Liver (tissue), 9 donors: ENCODE measurements around the gene JAK1. TPM values are rescaled to one million over a fixed set of nuclear protein-coding genes. Genes with fewer than 3 reads are reported as not detected.

Experiments used
- DNase-seq: peaks from one replicate; pipeline ENCODE4 v3.0.0-alpha.2; 2017; ENCODE audit warnings: low spot score
- H3K27ac ChIP-seq, 2 donors: one replicate each; pipeline ENCODE4 v1.7.0; 2013; ENCODE audit warnings: inconsistent platforms in 2 of 2, low read length in 2 of 2, control low read depth in 1 of 2, low read depth in 1 of 2, mild to moderate bottlenecking in 1 of 2
- H3K27me3 ChIP-seq, 4 donors: one replicate each; pipeline versions ENCODE4 v1.6.1 to v1.7.0; 2013; ENCODE audit warnings: low read length in 3 of 4, inconsistent platforms in 1 of 4, mild to moderate bottlenecking in 1 of 4, moderate library complexity in 1 of 4; ENCODE audit not compliant: control insufficient read depth in 4 of 4, insufficient read depth in 4 of 4
- H3K36me3 ChIP-seq, 4 donors: one replicate each; pipeline versions ENCODE4 v1.6.1 to v1.7.0; 2013; ENCODE audit warnings: low read length in 3 of 4, mild to moderate bottlenecking in 3 of 4, low read depth in 1 of 4, moderate library complexity in 1 of 4; ENCODE audit not compliant: control insufficient read depth in 4 of 4, insufficient read depth in 3 of 4
- H3K4me1 ChIP-seq, 4 donors: one replicate each; pipeline versions ENCODE4 v1.6.1 to v1.7.0; 2013; ENCODE audit warnings: low read length in 3 of 4, mild to moderate bottlenecking in 3 of 4, moderate library complexity in 1 of 4; ENCODE audit not compliant: control insufficient read depth in 4 of 4, insufficient read depth in 4 of 4
- H3K4me3 ChIP-seq, 3 donors: one replicate each; pipeline versions ENCODE4 v1.6.1 to v1.7.0; 2013; ENCODE audit warnings: low read length in 3 of 3, control low read depth in 1 of 3, low read depth in 1 of 3, mild to moderate bottlenecking in 1 of 3
- H3K9ac ChIP-seq, 2 donors: one replicate each; pipeline ENCODE4 v1.7.0; 2013; ENCODE audit warnings: low read length in 2 of 2, mild to moderate bottlenecking in 2 of 2, moderate library complexity in 2 of 2, control low read depth in 1 of 2, low read depth in 1 of 2
- H3K9me3 ChIP-seq, 4 donors: one replicate each; pipeline versions ENCODE4 v1.6.1 to v1.7.0; 2013; ENCODE audit warnings: low read length in 3 of 4; ENCODE audit not compliant: control insufficient read depth in 4 of 4
- ATF3 ChIP-seq: IDR thresholded peaks from 2 replicates; pipeline ENCODE4 v1.6.1; 2016; ENCODE audit warnings: antibody characterized with exemption
- CTCF ChIP-seq: fragments of 150-350 bp; IDR thresholded peaks from 2 replicates; pipeline ENCODE4 v1.5.1; 2017; ENCODE audit warnings: improper control_type of control experiment, low read depth, low read length; ENCODE audit not compliant: missing input control
- EGR1 ChIP-seq, 2 donors: IDR thresholded peaks; 2 replicates each; pipeline ENCODE4 v1.6.1; 2016 to 2018; ENCODE audit warnings: antibody characterized with exemption in 2 of 2, low read depth in 2 of 2
- FOXA1 ChIP-seq: IDR thresholded peaks from 2 replicates; pipeline ENCODE4 v1.6.1; 2016; ENCODE audit warnings: antibody characterized with exemption
- FOXA2 ChIP-seq: IDR thresholded peaks from 2 replicates; pipeline ENCODE4 v1.6.1; 2016; ENCODE audit warnings: antibody characterized with exemption
- GABPA ChIP-seq, 2 donors: IDR thresholded peaks in 1 of 2; conservative IDR thresholded peaks in 1 of 2; 2 replicates each; pipeline ENCODE4 v1.6.1; 2016; ENCODE audit warnings: antibody characterized with exemption in 2 of 2, mild to moderate bottlenecking in 1 of 2, moderate library complexity in 1 of 2
- HNF4A ChIP-seq, 2 donors: conservative IDR thresholded peaks; 2 replicates each; pipeline ENCODE4 v1.6.1; 2016; ENCODE audit warnings: antibody characterized with exemption in 2 of 2, mild to moderate bottlenecking in 2 of 2
- HNF4G ChIP-seq: IDR thresholded peaks from 2 replicates; pipeline ENCODE4 v1.6.1; 2016; ENCODE audit warnings: antibody characterized with exemption
- JUND ChIP-seq, 2 donors: IDR thresholded peaks; 2 replicates each; pipeline ENCODE4 v1.6.1; 2016; ENCODE audit warnings: antibody characterized with exemption in 2 of 2
- MAX ChIP-seq: IDR thresholded peaks from 2 replicates; pipeline ENCODE4 v1.6.1; 2016; ENCODE audit warnings: antibody characterized with exemption
- NR2F2 ChIP-seq: IDR thresholded peaks from 2 replicates; pipeline ENCODE4 v1.6.1; 2016; ENCODE audit warnings: antibody characterized with exemption
- RAD21 ChIP-seq, 2 donors: IDR thresholded peaks; 2 replicates each; pipeline ENCODE4 v1.6.1; 2016; ENCODE audit warnings: antibody characterized with exemption in 2 of 2, mild to moderate bottlenecking in 2 of 2
- REST ChIP-seq: IDR thresholded peaks from 2 replicates; pipeline ENCODE4 v1.6.1; 2016; ENCODE audit warnings: antibody characterized with exemption, mild to moderate bottlenecking
- RXRA ChIP-seq, 2 donors: IDR thresholded peaks; 2 replicates each; pipeline ENCODE4 v1.6.1; 2017 to 2018; ENCODE audit warnings: antibody characterized with exemption in 2 of 2, mild to moderate bottlenecking in 1 of 2
- SP1 ChIP-seq: IDR thresholded peaks from 2 replicates; pipeline ENCODE4 v1.6.1; 2018; ENCODE audit warnings: antibody characterized with exemption, mild to moderate bottlenecking
- TAF1 ChIP-seq: conservative IDR thresholded peaks from 2 replicates; pipeline ENCODE4 v1.6.1; 2016; ENCODE audit warnings: antibody characterized with exemption, mild to moderate bottlenecking
- YY1 ChIP-seq: IDR thresholded peaks from 2 replicates; pipeline ENCODE4 v1.6.1; 2016; ENCODE audit warnings: antibody characterized with exemption, mild to moderate bottlenecking
- ZBTB33 ChIP-seq: IDR thresholded peaks from 2 replicates; pipeline ENCODE4 v1.6.1; 2016; ENCODE audit warnings: antibody characterized with exemption
- WGBS: extraction: QIAGEN DNeasy Blood & Tissue Kit; methylation state at CpG from one replicate; pipeline ENCODE4 v1.1.7; 2013; 5-methylcytosine and 5-hydroxymethylcytosine counted together
- polyA plus RNA-seq, 2 donors: library from polyadenylated mRNA; stranded (reverse) in 1 of 2; unstranded in 1 of 2; fragments of 200-250 nt in 1 of 2; fragments of >200 nt in 1 of 2; fragmentation: Nextera tagmentation in 1 of 2; extraction: Ambion mirVana in 1 of 2; gene quantifications; one replicate each; pipeline versions ENCODE4 v1.2.1 to v1.2.3, GENCODE V29; 2013 to 2015
- total RNA-seq, 2 donors: library from RNA; depleted of rRNA; stranded (reverse); fragments of >200 nt; gene quantifications; one replicate each; pipeline ENCODE4 v1.2.3, GENCODE V29; 2014
- donor health status: healthy.
- donor health status: healthy.
- donor health status: healthy.
- donor health status: healthy.
- donor health status: healthy.

JAK1 gene
- total and polyA plus RNA-seq, 4 donors: 24.1 to 68.6 (median 34.5) TPM

- H3K27ac ChIP-seq: no peak overlapping the region
- no peaks in the 10 kb centered on the region for H3K9me3 ChIP-seq
- no peaks in the 10 kb centered on the region for H3K27me3 ChIP-seq
- no peak overlapping the region for H3K4me3 ChIP-seq
- H3K4me1 ChIP-seq: peaks cover 3 to 24% (median 6%) of the 10 kb centered on the region in 4 donors
- WGBS: 93% methylated on average over 5 of the region's 5 CpGs
- no peak overlapping the region for H3K9ac ChIP-seq
- no peak for DNase-seq
- no peak for TF ChIP-seq TAF1
- no peaks in the 10 kb centered on the region for H3K36me3 ChIP-seq
Measured at GRCh38 chr1:64963466-64963865, 2.9 kb downstream of the JAK1 start.

GRCh38 chr1:64962441-64962840 lies 3.9 kb downstream of the JAK1 start:
- Histone ChIP-seq H3K4me1 (peaks cover 5 to 24% (median 6%) of the 10 kb centered on the region in 4 donors), H3K27ac (no peak overlapping the region), H3K9ac (no peak overlapping the region), H3K36me3 (no peaks in the 10 kb centered on the region), H3K27me3 (no peaks in the 10 kb centered on the region), H3K4me3 (no peak overlapping the region), H3K9me3 (no peaks in the 10 kb centered on the region)
- WGBS: 70% methylated on average over 7 of the region's 7 CpGs
- no peak for TF ChIP-seq JUND (IDR thresholded peaks at IDR 0.05)
- TF ChIP-seq YY1: no peak
- no peak for TF ChIP-seq FOXA2
- no peak for TF ChIP-seq TAF1
- no peak for TF ChIP-seq MAX
- no peak for TF ChIP-seq SP1
- no peak for TF ChIP-seq HNF4A (conservative IDR thresholded peaks at IDR 0.05)
- no peak for TF ChIP-seq GABPA (IDR thresholded peaks at IDR 0.05 in 1 of 2, conservative IDR thresholded peaks at IDR 0.05 in 1 of 2)
- TF ChIP-seq RAD21 (IDR thresholded peaks at IDR 0.05): no peak
- TF ChIP-seq ZBTB33: no peak
- no peak for TF ChIP-seq EGR1 (IDR thresholded peaks at IDR 0.05; ENCODE audit: low read depth in 2 of 2)
- TF ChIP-seq NR2F2: no peak
- TF ChIP-seq RXRA (IDR thresholded peaks at IDR 0.05): no peak
- no peak for TF ChIP-seq ATF3
- TF ChIP-seq HNF4G: no peak
- no peak for TF ChIP-seq FOXA1
- TF ChIP-seq CTCF: no peak
- DNase-seq: no peak

GRCh38 chr1:64961923-64962322 lies 4.4 kb downstream of the JAK1 start:
- WGBS: 72% methylated on average over 1 of the region's 1 CpG
- Histone ChIP-seq H3K4me1 (peaks cover 8 to 26% (median 10%) of the 10 kb centered on the region in 4 donors), H3K27me3 (no peaks in the 10 kb centered on the region), H3K27ac (no peak overlapping the region), H3K9ac (no peak overlapping the region), H3K9me3 (no peaks in the 10 kb centered on the region), H3K4me3 (no peak overlapping the region), H3K36me3 (no peaks in the 10 kb centered on the region)
- DNase-seq: no peak
- no peak for TF ChIP-seq RAD21 (IDR thresholded peaks at IDR 0.05)
- TF ChIP-seq REST: no peak
- no peak for TF ChIP-seq TAF1
- TF ChIP-seq HNF4A (conservative IDR thresholded peaks at IDR 0.05): no peak
- TF ChIP-seq NR2F2: no peak
- no peak for TF ChIP-seq EGR1 (IDR thresholded peaks at IDR 0.05; ENCODE audit: low read depth in 2 of 2)
- no peak for TF ChIP-seq HNF4G
- no peak for TF ChIP-seq MAX
- TF ChIP-seq ATF3: no peak
